ENCODE results near the gene G3BP1.
"Not testable (repeated sequence)": the region's sequence is repeated elsewhere in the genome, so short reads cannot be mapped to it uniquely, and the experiment has no call there.

Gene G3BP1

DNA sequence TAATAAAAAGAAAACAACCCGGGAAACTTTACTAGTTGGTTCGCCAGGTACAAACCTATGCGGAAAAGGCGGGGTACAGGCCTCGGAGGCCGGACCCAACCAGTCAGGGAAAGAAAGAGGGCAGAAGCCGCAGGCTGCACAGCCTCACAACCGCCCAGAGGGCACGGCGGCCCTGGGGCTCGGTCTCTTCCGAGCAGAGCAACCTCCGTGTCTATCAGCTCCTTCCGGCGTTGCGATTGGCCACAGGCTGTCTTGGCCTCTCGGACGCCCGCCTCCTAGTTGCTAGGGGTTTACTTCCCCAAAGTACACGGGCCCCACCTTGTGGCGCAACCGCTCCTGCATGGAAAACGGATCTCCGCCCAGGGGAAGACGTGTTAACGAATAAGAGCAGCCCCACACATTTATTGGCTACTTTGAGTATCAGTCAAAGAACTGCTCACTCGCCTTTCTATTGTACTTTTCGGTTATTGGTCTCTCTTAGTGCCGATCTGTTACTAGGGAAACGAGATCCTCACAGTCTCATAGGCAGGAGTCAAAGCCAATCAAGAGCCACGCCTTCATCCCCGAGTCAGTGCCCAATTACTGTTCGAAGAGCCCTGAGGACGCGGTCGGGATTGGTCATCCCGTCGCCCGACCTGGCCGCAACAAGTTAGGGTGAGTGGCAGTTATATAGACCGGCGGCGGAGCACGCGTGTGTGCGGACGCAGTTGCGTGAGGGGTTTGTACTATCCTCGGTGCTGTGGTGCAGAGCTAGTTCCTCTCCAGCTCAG, at the start of gene G3BP1:
Gene G3BP1, plus strand, starts transcription at position 696 of the 770 bp plus-strand sequence. CDS start 14,667 bp downstream, outside the sequence.
- peak; percentile 100 for DNase-seq (ENCODE audit: low read depth, low spot score)
- peak within 1 kb of the TSS; percentile 95 for H3K27ac ChIP-seq

DNA sequence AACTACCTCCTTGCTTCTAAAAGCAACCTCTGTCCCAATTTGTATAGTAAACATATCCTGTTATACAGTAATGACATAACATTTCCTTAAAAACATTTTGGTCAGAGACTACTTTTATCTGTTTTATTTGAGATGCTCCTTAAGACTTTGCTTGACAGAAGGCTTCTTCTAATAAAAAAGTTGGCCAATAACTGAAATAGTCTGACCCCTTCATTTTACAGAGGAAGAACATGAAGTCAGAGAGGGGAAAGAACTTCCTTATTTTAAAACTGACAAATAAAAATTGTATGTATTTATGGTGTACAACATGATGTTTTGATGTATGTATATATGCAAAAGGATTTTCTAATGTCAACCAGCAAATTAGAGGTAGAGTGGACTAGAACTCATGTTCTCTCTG, 49.2 kb upstream of the G3BP1 start:
- H3K27ac ChIP-seq: no peak overlapping the region
- no peak for DNase-seq (ENCODE audit: low read depth, low spot score)

DNA sequence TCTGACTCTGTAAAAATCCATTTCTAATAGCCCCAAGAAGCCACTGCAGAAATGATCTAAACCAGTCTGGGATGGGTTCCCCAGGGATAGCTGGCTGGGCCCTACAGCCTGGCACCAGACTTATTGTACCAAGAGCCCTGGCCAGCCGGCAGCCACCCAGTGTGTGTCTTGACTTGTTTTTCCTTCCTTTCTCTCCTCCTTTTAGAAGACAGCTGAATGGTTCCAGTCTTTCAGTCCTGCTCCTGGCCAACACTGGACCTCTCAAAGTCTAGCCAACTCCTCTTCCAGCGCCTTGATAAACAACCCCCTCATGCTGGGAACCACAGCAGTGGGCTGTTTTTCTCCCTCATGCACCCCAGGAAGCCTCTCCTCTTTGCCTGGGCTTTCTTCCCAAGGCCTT, 47.4 kb upstream of the G3BP1 start:
- no peak overlapping the region for H3K27ac ChIP-seq
- no peak for DNase-seq (ENCODE audit: low read depth, low spot score)

DNA sequence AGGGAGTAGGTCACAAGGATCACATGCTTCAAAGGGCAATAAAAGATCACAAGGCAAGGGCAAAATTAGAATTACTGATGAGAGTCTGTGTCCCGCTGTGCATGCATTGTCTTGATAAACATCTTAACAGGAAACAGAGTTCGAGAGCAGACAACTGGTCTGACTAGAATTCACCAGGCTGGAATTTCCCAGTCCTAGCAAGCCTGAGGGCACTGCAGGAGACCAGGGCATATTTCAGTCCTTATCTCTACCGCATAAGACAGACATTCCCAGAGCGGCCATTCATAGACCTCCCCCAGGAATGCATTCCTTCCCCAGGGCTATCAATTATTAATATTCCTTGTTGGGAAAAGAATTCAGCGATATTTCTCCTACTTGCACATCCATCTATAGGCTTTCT, 42.2 kb upstream of the G3BP1 start:
- H3K27ac ChIP-seq; DNase-seq (ENCODE audit: low read depth, low spot score): not testable (repeated sequence)

DNA sequence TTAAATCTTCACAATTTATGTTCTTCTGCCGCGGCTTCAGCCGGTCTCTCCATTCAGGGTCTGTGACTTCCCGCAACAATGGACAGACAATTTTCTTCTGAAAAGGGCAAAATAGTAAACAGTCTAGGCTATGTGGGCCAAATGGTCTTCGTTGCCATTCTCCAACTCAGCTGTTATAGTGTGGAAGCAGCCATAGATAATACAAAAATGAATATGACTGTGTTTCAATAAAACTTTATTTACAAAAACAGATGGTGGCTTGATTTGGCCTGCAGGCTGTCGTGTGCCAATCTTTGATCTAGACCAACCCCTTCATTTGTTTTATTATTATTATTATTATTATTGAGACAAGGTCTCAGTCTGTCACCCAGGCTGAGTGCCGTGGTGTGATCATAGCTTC, 41.4 kb upstream of the G3BP1 start:
- H3K27ac ChIP-seq: no peak overlapping the region
- no peak for DNase-seq (ENCODE audit: low read depth, low spot score)

DNA sequence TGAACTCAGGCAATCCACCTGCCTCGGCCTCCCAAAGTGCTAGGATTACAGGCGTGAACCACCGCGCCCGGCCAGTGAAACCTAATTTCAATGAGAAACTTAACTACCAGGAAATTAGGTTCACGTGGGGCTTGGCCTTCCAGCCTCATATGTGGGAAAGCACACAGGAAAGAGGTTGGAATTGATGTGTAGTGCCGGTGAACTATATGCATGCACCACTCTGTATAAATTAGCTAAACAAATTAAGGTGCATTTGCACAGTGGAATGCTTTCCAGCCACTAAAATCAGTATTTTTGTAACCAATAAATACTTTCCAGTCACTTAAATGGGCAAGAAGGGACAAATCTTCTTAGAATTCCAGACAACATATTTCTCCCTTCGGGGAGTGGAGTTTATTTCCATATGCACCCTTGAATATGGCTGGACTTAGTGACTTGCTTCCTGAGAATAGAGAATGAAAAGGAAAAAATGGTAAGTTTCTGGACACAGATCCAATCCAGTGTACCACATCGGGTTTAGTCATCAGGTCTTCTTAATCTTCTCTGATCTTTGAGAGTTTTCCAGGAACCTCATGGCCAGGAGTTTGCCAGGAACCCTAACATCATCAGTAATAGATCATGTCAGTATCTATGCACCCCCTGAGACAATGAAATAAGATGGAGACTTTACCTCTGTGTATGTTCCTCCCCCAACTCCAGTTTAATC, 38.2 kb upstream of the G3BP1 start:
- no peak for DNase-seq (ENCODE audit: low read depth, low spot score)
- no peak overlapping the region for H3K27ac ChIP-seq

DNA sequence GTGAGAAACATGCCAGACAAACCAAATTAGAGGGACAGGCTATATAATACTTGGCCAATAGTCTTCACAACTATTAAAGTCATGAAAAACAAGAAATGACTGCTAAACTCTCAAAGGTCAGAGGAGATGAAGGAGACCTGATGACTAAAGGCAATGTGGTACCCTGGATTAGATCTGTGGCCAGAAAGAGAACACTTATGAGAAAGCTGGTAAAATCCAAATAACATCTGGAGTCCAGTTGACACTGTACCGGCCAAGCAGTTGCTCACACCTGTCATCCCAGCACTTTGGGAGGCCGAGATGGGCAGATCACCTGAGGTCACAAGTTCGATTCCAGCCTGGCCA, 37.7 kb upstream of the G3BP1 start:
- DNase-seq (ENCODE audit: low read depth, low spot score): no peak
- H3K27ac ChIP-seq: no peak overlapping the region

DNA sequence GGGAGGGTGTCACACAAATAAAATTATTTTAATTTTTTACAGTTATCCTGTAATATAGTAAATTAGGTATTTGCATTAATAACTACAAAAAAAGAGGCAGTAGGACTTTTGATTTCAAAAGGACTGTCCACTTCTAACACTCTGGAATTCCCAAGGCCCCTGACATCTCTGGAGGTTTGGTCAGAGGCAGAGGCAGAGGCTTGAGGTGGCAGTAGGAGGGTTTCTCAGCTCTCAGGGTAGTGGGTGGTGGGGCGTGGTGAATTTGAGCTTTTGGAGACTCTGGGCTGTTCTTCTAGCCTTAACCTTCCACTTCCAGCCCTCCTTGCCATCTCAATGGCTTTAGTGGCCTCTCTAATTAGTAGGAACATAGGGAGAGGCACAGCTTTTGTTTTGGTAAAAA, 36.1 kb upstream of the G3BP1 start:
- no peak overlapping the region for H3K27ac ChIP-seq
- no peak for DNase-seq (ENCODE audit: low read depth, low spot score)

DNA sequence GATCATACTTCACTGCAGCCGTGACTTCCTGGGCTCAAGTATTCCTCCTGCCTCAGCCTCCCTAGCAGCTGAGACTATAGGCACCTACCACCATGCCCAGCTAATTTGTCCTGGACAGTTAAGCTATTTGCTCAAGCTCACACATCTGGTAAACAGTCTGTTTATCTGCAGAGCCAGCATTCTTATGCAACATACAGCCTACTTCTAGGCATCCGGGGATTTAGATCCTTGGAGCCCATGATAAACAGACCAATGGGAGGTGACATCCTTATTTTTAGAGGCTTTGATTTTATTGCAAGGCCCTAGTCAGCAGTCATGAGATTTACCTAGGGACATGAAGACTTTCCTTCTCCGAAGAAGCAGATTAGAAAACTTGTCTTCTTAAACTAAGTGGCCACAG, 34.3 kb upstream of the G3BP1 start:
- no peak overlapping the region for H3K27ac ChIP-seq
- DNase-seq (ENCODE audit: low read depth, low spot score): no peak

DNA sequence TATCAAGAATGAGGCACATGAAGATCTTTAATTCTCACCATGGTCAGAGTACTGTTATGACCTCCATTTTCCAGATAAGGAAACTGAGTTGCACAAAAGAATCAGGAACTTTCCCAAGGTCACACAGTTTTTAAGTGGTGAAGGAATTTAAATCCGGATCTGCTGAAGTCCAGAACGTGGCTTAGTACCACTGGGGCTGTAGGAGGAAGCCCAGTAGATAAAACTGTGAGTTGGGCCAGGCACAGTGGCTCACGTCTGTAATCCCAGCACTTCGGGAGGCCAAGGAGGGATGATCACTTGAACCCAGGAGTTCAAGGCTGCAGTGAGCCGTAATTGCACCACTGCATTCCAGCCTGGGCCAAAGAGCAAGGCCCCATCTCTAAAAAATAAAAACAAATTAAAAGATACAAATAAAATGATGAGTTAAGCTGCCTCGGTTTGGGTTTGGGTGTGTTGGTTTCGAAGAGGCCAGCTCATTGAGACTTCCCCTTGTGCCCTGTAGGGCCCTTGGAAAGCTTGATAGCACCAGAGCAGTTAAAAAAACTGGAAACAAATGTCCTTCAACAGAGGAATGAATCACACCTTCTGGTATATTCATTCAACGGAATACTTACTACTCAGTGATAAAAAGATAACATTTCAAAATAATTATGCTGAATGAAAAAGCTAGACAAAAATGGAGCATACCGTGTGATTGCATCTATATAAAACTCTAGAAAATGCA, 33.5 kb upstream of the G3BP1 start:
- no peak overlapping the region for H3K27ac ChIP-seq
- DNase-seq (ENCODE audit: low read depth, low spot score): no peak

DNA sequence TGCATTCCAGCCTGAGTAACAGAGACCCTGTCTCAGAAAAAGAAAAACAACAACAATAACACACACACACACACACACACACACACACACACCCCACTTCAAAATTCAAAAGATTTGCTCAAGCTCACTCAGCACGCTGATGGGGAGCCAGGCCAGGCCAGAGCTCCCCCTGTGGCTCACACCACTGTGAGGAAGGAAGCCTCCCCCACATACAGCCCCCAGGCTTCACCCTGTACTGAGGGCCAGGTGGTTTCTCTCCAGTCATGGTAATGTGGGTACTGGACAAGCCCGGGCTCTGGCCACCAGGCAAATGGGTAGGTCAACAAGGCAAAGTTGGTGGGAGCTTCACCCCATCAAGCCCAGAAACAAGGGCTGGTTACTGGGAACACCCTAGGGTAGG, 32.4 kb upstream of the G3BP1 start:
- DNase-seq (ENCODE audit: low read depth, low spot score): no peak
- H3K27ac ChIP-seq: peak overlapping the region; percentile 99

DNA sequence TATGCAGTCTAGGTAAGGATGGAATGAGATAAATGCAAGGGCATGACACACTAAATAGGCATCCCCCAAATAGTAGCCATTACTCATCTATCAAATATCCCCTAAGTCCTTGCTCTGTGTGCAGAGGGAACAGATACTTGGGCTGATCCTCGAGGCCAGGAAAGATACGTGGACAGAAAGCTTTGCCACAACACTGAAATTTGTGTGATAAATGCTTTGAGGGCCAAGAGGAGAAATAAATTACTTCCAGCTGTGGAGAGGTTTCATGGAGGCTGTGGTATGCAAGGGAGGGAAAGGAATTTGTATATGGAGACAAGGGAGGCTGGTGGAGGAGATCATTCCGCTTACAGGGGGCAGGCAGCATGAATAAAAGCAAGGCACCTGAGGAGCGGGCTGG, 31.8 kb upstream of the G3BP1 start:
- peak overlapping the region; percentile 99 for H3K27ac ChIP-seq
- no peak for DNase-seq (ENCODE audit: low read depth, low spot score)

DNA sequence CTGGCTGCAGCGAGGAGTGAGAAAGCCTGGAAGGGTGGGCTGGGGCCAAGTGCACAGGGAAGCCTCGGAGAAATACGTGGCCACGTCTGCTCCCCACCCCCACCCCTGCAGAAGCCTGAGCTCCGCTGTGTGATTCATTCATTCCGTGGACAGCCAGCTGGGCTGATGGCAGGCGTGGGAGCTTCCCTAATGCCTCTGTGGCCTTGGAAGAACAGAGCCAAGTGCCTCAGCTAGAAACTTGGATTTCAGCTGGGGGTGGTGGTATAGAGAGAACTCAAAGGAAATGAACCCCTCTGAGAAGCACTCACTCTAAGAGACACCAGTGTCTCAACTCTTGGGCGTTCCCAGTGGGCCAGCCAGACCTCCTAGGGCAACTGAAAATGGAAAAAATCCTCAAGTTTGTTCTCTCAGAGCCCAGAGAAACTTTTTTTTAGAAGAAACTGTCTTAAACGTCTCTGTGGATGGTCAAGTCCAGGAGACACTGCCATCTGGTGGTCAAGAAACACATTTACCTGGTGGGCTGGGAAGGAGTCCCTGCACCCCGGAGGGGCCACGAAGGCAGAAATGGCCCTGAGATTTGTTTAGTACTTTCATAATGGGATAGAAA, 31.3 kb upstream of the G3BP1 start:
- H3K27ac ChIP-seq: peak overlapping the region; percentile 99
- DNase-seq (ENCODE audit: low read depth, low spot score): no peak

DNA sequence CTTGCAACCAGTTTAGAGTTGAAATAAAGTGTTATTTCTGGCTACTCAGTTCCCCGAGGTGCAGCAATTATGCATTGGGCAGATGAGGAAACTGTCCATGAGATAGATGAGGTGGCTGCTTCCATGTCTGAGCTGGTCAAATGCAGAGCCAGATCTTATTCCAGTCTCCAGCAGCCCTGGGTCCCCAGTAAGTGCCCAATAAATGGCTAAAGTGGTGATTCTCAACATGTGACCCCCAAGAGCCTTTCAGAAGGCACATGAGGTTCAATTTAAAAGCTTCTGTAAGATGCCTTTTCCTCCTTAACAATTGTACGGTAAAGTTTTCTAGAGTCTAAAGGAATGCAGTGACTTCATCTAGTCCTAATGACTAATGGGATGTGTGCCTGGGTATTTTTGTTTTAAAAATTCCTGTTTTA, 30.8 kb upstream of the G3BP1 start:
- no peak for DNase-seq (ENCODE audit: low read depth, low spot score)
- H3K27ac ChIP-seq: peak overlapping the region; percentile 99

DNA sequence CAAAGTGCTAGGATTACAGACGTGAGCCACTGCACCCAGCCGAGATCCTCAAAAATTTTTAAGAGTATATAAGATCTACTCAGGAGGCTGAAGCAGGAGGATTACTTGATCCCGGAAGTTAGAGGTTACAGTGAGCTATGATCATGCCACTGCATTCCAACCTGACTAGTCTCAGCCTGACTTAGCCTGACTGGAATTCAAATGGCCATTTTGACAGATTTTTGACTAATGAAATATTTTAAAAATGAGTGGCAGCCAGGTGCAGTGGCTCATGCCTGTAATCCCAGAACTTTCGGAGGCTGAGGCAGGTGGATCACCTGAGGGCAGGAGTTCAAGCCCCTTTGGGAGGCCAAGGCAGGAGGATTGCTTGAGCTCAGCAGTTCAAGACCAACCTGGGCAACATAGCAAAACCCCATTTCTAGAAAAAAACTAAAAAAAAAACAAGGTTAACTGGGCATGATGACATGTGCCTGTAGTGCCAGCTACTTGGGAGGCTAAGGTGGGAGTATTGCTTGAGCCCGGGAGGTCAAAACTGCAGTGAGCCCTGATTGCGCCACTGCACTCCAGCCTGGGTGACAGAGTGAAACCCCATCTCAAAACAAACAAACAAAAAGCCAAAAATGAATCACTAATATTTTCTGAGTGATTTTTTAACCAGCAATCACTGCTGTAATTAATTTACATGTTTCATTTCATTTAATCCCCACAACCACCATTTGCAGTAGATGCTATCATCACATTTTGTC, 29.9 kb upstream of the G3BP1 start:
- DNase-seq (ENCODE audit: low read depth, low spot score): peak; percentile 66
- H3K27ac ChIP-seq: peak overlapping the region; percentile 99

DNA sequence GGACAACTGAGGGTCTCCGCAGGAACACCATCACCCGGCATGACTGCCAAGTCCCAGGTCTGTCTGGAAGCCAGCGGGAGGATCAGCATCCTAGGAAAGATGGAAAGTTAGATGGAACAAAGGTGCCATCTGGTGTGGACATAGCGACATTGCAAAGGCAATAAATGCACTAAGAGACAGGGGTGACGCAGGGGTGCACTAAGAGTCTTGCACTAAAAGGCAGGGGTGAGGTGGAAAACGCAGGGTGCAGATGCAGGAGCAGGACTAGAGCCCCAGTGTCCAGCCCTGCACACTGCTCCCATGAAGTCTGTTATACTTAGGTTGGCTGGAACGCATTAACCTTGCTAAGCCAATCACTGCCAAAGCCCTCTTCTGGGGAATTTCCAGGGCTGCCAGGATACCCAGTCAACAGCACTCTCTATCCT, 28.9 kb upstream of the G3BP1 start:
- DNase-seq (ENCODE audit: low read depth, low spot score): no peak

DNA sequence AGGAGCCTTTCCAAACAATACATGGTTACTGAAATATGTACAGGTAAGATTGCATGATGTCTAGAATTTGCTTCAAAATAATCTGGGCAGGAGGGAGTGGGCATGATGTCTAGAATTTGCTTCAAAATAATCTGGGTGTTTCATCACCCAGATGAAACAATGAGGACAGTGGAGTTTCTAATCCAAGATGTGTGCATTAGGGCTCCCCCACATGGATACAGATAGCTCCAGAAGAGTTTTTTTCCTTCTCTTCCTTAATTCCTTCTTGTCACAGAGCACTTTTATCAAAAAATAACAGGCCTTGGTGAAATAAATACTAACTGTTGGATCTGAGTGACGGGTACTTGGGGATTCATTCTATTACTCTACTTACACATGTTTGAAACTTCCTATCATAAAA, 28.2 kb upstream of the G3BP1 start:
- peak overlapping the region; percentile 99 for H3K27ac ChIP-seq
- no peak for DNase-seq (ENCODE audit: low read depth, low spot score)

More for the DNA sequence above, 28.9 kb upstream of the G3BP1 start:
- peak overlapping the region; percentile 99 for H3K27ac ChIP-seq

DNA sequence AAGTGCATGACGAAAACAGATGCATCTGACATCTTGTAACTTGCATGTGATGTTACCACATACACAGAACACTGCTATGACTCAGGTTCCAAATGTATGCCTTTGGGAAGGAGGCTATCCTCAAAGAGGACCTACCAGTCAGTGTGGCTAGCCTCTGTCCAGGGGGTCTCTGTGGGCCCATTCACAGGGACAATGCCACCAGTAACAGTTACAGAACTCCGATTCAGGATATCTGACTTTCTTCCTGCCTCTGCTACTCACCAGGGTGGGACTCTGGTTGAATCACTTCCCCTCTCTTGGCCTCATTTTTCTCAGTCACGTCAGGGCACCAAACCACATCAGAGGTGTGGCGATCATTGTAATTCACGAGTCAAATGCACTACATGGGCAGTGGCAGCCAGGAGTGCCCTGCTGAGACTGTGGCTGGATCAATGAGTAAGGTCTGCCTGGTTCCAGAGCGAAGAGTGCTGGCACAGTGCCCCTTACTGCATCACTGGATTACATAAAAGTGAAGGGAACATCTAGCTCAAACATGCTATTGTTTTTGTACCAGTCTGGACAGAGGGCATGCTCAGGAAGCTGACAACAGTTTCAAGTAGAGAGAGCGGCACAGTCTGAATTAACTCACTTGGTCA, 26.6 kb upstream of the G3BP1 start:
- DNase-seq (ENCODE audit: low read depth, low spot score): peak; percentile 93
- peak overlapping the region; percentile 99 for H3K27ac ChIP-seq

DNA sequence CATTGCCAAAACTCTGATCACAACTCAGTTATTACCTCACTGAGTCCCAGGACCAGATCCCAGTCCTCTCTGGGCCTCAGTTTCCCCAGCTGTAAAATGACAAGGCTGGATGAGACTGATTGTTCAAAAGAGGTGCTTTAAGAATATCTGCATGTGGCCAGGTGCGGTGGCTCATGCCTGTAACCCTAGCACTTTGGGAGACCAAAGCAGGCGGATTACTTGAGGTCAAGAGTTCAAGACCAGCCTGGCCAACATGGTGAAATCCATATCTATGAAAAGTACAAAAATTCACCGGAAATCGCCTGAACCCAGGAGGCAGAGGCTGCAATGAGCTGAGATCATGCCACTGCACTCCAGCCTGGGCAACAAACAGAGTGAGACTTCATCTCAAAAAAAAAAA, 21.6 kb upstream of the G3BP1 start:
- no peak for DNase-seq (ENCODE audit: low read depth, low spot score)
- peak overlapping the region; percentile 78 for H3K27ac ChIP-seq

DNA sequence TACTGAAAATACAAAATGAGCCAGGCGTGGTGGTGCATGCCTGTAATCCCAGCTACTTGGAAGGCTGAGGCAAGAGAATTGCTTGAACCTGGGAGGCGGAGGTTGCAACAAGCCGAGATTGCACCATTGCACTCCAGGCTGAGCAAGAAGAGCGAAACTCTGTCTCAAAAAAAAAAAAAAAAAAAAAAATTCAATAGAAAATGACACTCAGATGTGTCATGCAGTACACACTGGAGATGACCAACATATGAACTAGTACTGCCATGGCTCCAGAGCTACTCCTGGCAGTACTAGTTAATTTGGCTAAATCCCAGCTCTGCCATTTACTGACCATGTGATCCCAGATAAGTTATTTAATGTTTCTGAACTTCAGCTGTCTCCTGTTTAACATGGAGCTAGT, 20.7 kb upstream of the G3BP1 start:
- DNase-seq (ENCODE audit: low read depth, low spot score): no peak
- H3K27ac ChIP-seq: peak overlapping the region; percentile 78

All from epithelial cell of prostate (primary cell).